H7 (cell line): Measurements from ENCODE around the gene CDA. TPM values are rescaled to one million over a fixed set of nuclear protein-coding genes. Genes with fewer than 3 reads are reported as not detected.

Experiments used
- DNase-seq: peaks from one replicate; pipeline ENCODE4 v3.0.0; 2012
- H3K27me3 ChIP-seq: 2 replicates; pipeline ENCODE4 v1.6.0; 2011; ENCODE audit warnings: mild to moderate bottlenecking, low read length; ENCODE audit not compliant: control insufficient read depth, insufficient read depth
- H3K36me3 ChIP-seq: replicated peaks from 2 replicates; pipeline ENCODE4 v1.5.1; 2011; ENCODE audit warnings: low read length; ENCODE audit not compliant: control insufficient read depth, insufficient read depth
- H3K4me3 ChIP-seq: 2 replicates; pipeline ENCODE4 v1.5.1; 2011; ENCODE audit warnings: low read depth, mild to moderate bottlenecking, control low read depth, low read length, moderate library complexity; ENCODE audit not compliant: insufficient read depth
- total RNA-seq: library from RNA; depleted of rRNA; stranded (reverse); fragments of >200 nt; shearing (Covaris generic); gene quantifications from 2 replicates; pipeline ENCODE4 v1.2.3, GENCODE V29; 2014

The CDA gene
- total RNA-seq, 1 experiment from 2014 or later = 37.1 TPM

DNA sequence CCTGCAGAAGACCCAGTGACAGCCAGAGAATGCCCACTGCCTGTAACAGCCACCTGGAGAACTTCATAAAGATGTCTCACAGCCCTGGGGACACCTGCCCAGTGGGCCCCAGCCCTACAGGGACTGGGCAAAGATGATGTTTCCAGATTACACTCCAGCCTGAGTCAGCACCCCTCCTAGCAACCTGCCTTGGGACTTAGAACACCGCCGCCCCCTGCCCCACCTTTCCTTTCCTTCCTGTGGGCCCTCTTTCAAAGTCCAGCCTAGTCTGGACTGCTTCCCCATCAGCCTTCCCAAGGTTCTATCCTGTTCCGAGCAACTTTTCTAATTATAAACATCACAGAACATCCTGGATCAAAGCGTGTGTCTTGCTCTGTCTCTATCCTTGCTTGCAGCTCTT, 29.7 kb downstream of the CDA start:
- no peaks in the 10 kb centered on the region for H3K36me3 ChIP-seq
- DNase-seq = no peak
- no peak overlapping the region for H3K4me3 ChIP-seq
- no peaks in the 10 kb centered on the region for H3K27me3 ChIP-seq

DNA sequence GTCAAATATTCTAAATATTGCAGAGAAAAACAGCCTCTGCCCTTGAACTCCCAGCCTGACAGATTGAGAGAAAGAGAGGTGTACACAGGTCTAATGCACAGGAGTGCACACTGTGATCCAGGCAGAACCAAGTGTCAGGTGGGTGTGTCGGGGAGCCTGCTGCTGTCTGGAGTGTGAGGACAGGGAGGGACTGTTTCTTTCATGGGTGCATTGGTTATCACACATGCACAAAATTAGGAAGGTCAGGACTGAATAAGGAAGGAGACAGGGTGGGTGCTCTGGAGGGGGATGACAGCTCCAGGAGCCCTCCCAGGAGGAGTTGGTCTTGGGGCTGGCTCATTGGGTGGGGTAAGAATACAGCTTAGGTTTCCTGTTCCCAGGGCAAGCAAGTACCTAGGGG, 31.1 kb downstream of the CDA start:
- Histone ChIP-seq H3K4me3 (no peak overlapping the region), H3K27me3 (no peaks in the 10 kb centered on the region), H3K36me3 (no peaks in the 10 kb centered on the region)
- no peak for DNase-seq

DNA sequence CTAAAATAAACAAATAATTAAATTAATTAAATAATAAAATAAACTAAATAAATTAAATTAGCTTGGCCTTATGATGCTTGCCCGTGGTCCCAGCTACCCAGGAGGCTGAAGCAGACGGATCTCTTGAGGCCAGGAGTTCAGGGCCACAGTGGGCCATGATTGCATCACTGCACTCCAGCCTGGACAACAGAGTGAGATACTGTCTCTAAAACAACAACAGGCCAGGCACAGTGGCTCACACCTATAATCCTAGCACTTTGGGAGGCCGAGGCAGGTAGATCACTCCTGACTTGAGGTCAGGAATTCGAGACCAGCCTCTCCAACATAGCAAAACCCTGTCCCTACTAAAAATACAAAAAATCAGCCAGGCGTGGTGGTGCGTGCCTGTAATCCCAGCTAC, 32.1 kb downstream of the CDA start:
- Histone ChIP-seq H3K4me3 (no peak overlapping the region), H3K36me3 (no peaks in the 10 kb centered on the region), H3K27me3 (no peaks in the 10 kb centered on the region)
- no peak for DNase-seq

DNA sequence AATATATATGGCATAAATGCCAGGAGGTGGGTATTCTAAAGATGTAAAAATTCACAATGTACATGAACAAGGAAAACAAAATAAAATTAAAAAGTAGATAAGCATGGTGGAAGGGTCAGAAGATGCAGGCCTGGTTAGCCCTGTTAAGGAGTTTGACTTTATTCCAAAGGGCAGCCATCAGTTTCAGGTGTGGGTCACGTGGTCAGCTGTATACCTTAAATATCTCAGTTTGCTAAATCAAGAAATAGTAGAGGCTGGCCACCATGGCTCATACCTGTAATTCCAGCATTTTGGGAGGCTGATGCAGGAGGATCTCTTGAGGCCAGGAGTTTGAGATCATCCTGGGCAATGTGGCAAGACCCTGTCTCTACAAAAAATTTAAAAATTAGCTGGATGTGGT, 35.8 kb downstream of the CDA start:
- no peaks in the 10 kb centered on the region for H3K27me3 ChIP-seq
- DNase-seq = no peak
- no peak overlapping the region for H3K4me3 ChIP-seq
- H3K36me3 ChIP-seq = no peaks in the 10 kb centered on the region

DNA sequence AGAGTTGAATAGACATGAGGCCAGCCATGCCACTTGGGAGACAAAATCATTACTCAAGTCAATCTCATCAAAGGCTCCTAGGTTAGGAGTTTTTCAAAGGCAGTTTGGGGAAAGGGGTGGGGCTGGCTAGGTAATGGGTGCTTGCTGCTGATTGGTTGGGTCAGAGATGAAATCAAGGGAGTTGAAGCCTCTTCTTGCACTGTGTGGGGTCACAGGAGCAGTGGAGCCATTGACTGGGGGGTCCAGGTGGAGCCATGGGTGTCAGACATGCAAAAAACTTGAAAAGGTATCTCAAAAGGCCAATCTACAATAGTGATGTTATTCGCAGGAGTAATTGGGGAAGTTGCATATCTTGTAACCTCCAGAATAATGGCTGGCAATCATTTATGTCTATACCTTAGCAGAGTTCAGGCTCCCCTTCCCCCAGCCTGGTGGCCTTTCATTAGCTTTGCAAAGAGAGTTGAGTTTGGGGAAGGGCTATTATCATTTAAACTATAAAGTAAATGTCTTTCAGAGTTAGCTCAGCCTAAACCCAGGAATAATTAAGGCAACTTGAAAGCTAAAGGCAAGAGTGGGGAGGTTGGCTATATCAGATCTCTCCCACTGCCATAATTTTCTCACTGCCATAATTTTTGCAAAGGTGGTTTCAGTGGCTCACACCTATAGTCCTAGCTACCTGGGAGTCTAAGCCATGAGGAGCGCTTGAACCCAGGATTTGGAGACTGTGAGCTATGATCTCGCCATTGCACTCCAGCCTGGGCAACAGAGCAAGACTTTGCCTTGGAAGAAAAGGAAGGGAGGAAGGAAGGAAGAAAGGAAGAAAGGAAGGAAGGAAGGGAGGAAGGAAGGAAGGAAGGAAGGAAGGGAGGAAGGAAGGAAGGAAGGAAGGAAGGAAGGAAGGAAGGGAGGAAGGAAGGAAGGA, 36.5 kb downstream of the CDA start:
- peak overlapping the region; percentile 6; the same call in 1 of the 2 replicates for H3K4me3 ChIP-seq
- no peaks in the 10 kb centered on the region for H3K27me3 ChIP-seq
- no peaks in the 10 kb centered on the region for H3K36me3 ChIP-seq
- no peak for DNase-seq

DNA sequence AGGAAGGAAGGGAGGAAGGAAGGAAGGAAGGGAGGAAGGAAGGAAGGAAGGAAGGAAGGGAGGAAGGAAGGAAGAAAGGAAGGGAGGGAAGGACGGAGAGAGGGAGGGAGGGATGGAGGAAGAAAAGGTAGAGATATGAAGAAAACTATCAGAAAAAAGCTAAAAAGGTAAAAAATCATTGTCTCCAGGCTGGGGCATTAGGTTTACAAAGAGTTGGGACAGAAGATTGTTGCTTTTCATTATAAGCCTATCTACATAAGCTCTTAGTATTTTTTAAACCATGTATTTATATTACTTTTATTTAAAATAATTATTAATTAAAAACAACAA, 37.2 kb downstream of the CDA start:
- H3K4me3 ChIP-seq = no peak overlapping the region
- no peaks in the 10 kb centered on the region for H3K36me3 ChIP-seq
- DNase-seq = no peak
- H3K27me3 ChIP-seq = no peaks in the 10 kb centered on the region

DNA sequence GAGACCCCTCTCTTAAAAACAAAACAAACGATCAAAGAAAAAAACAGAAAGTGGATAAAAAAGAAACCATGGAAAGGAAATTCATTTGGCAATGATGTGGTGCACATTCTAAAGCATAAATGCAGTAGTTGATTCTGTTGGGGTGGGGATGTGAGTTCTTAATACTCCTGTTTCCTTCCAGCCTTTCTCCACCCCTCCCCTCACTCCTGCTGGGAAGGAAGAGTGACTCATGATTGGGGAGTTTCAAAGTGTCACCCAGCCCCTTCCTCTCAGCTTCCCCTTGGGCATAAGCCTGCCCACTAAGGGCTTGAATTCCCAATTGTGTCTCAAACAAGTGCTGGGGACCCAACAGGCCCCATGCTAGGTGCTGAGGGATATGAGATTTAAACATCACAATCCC, 37.6 kb downstream of the CDA start:
- DNase-seq = no peak
- H3K4me3 ChIP-seq = no peak overlapping the region
- no peaks in the 10 kb centered on the region for H3K36me3 ChIP-seq
- no peaks in the 10 kb centered on the region for H3K27me3 ChIP-seq

DNA sequence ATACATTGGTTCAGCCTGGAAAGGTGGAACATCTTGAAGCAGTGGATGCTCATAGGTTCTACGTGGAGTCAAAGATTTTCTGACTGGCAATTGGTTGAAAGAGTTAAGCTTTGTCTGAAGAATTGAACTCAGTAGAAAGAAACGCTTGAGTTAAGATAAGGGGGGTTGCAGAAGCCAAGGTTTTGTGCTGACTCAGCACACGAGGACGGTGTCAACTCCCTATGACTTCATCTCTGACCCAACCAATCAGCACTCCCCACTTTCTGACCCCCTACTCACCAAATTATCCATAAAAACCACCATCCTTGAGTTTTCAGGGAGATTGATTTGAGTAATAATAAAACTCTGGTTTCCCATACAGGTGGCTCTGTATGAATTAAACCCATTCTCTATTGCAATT, 41.8 kb downstream of the CDA start:
- Histone ChIP-seq H3K4me3 (no peak overlapping the region), H3K27me3 (no peaks in the 10 kb centered on the region), H3K36me3 (no peaks in the 10 kb centered on the region)
- no peak for DNase-seq

DNA sequence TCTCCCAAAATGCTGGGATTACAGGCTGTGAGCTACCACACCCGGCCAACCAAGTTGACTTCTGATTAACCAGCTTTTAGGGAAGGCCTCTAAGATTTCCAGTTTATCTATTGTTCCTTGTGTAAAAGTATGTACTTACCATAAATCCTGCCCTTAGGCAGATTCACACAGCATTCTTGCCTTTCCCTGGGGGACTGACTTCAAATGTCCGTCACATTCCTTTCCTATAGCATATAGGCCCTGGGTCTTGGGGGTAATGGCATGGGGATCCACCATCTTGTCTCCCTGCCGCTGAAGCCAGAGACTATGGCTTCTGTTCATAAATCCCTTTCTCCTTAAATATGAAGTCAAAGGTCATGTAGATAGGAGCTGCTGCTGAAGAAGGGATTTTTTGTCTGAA, 43.5 kb downstream of the CDA start:
- Histone ChIP-seq H3K27me3 (no peaks in the 10 kb centered on the region), H3K4me3 (no peak overlapping the region), H3K36me3 (no peaks in the 10 kb centered on the region; the same call in 1 of the 2 replicates)
- DNase-seq = no peak

DNA sequence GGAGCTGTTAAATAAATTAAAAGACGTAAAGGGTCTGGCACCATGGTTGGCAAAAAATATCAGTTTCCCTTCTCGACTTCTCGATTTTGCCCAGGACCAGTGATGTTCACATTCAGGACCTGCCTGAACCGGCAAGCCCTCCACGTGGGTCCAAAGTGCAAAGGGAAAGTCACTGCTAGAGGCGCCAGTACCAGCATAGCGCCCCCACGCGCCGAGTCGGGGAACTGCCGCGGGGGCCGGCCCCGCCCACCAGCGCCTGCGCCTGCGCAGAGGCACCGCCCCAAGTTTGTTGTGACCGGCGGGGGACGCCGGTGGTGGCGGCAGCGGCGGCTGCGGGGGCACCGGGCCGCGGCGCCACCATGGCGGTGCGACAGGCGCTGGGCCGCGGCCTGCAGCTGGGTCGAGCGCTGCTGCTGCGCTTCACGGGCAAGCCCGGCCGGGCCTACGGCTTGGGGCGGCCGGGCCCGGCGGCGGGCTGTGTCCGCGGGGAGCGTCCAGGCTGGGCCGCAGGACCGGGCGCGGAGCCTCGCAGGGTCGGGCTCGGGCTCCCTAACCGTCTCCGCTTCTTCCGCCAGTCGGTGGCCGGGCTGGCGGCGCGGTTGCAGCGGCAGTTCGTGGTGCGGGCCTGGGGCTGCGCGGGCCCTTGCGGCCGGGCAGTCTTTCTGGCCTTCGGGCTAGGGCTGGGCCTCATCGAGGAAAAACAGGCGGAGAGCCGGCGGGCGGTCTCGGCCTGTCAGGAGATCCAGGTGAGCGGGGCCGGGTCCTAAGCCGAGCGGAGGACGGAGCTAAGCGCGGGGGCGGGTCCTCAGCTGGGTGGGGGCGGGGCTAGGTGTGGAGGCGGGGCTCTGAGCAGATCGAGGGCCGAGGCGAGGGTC, 44.5 kb downstream of the CDA start, which contains the start of gene PINK1:
Gene PINK1 (plus strand): TSS at position 269 of the 875 bp plus-strand sequence. CDS start 91 bp downstream, at position 360.
- Histone ChIP-seq H3K4me3 (peak within 1 kb of the TSS; percentile 84), H3K36me3 (peaks cover 2% of the 10 kb centered on the region; the same call in 1 of the 2 replicates)

DNA sequence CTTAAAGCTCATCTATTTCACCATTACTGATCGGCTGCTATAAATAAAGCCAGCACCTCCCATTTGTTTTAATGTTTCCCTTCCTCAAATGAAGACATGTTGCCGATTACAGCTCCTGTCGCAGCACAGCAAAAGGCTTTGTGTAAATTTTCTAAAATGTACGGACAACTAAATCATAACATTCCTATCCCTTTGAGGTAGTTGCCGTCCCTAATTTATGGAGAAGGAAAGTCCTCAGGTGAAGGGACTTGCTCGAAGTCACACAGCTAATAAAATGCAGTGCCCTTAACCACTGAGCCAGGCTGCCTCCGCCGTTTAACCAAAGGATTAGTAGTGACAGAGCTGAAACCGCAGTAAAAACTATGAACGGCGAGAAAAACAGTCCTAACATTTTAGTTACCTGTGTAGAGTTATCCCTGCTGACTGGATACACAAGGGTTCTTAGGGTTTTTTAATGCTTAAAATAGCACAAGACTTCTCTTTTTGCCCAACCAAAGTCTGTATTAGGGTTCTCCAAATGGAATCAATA, 45.2 kb downstream of the CDA start:
- no peaks in the 10 kb centered on the region for H3K27me3 ChIP-seq
- H3K36me3 ChIP-seq = peaks cover 6% of the 10 kb centered on the region
- H3K4me3 ChIP-seq = peak overlapping the region; percentile 84
- DNase-seq = peak; percentile 42

More for the DNA sequence above, 44.5 kb downstream of the CDA start, which contains the start of gene PINK1:
- DNase-seq = peak; percentile 98
- no peaks in the 10 kb centered on the region for H3K27me3 ChIP-seq

DNA sequence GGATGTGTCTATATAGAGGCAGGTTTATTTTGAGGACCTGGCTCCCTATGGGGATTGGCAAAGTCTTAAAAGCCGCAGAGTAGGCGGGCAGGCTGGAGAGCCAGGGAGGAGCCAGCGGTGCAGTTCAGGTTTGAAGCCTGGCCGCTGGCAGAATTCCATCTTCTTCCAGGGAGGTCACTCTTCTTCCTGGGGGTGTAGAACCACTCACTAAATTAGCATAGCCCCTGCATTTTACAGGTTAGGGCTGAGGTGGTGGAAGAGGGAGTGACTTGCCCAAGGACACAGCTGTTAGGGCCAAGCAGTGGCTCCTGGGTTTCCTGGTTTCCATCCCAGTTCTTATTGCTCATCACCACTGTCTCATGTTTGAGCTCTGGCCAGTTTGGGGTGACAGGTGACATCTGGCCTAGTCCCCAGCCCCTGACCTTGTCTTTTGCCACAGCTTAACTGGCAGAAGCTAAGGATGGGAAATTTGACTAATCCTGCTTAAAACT, 45.7 kb downstream of the CDA start:
- Histone ChIP-seq H3K27me3 (no peaks in the 10 kb centered on the region), H3K36me3 (peaks cover 7% of the 10 kb centered on the region), H3K4me3 (peak overlapping the region; percentile 84)
- DNase-seq = peak; percentile 78

DNA sequence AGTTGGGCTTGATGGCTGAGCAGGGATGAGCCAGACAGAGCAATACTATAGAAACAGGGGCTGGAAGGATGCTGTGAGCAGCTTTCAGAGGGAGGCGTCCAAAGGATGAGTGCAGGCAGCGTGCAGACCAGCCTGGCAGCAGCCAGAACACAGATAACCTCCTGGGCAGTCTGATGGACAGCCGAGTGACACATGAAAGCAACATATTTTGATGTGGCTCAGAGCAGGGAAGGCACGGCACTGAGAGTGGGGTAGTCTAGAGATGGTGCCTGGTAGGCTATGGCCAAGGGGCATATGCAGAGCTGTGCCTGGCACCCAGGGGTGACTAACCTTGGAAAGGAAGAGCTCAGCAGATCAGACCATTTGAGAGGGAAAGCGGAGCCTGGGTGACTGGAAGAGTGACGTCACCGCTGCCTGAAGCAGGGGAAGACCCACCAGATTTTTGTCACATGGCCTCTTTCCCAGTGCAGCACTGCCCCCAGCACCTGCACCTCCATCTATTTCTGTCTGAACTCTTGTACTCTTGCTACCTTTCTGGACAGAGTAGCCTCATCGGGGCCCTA, 48.0 kb downstream of the CDA start:
- Histone ChIP-seq H3K27me3 (no peaks in the 10 kb centered on the region), H3K4me3 (no peak overlapping the region), H3K36me3 (peaks cover 7% of the 10 kb centered on the region)
- no peak for DNase-seq

DNA sequence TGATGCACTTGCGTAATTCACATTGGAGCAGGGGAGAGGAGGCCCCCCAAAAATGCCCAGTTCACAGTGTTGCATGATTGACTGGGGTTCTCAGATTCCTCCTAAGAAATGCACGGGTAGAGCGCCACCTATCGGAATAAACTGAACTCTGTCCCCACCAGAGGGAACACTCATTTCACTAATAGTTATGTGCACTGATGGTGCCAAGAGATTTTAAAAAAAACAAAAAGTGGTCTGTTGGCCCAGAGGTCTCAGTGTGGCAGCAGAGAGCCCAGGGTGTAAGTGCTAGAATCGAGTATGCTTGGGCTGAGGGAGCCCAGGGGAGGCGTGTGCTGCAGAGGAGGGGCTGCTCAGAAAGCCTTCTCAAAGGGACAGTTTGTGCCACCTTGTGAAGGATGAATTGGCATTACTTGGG, 51.3 kb downstream of the CDA start:
- peaks cover 13% of the 10 kb centered on the region for H3K36me3 ChIP-seq
- peak; percentile 85 for DNase-seq
- no peak overlapping the region for H3K4me3 ChIP-seq
- H3K27me3 ChIP-seq = no peaks in the 10 kb centered on the region
